B cell (primary cell): ENCODE results near the gene XYLT1. TPM values are rescaled to one million over a fixed set of nuclear protein-coding genes. Genes with fewer than 3 reads are reported as not detected.

Experiments
- ATAC-seq: fragments of 200-7000 bp; cut with Tn5 transposase; one replicate; pipeline ENCODE4 v1.10.0; 2021; ENCODE audit warnings: low read depth, mild to moderate bottlenecking, moderate number of reproducible peaks, moderate library complexity
- CTCF ChIA-PET: fragments of 350-600 bp; sonication (Branson Sonifier 250); formaldehyde crosslinking; loops from one replicate; lab custom pipeline; 2021; ENCODE audit warnings: antibody characterized with exemption, inconsistent platforms; lab: Charles Lee
- POLR2A ChIA-PET: fragments of 350-600 bp; sonication (Branson Sonifier 250); formaldehyde crosslinking; loops from one replicate; lab custom pipeline; 2021; ENCODE audit warnings: antibody characterized with exemption; lab: Charles Lee
- DNase-seq: peaks from one replicate; pipeline ENCODE4 v3.0.0; 2013
- H2AFZ ChIP-seq: 2 replicates; pipeline ENCODE4 v1.6.1; 2012; ENCODE audit warnings: mild to moderate bottlenecking, low read depth, low read length; ENCODE audit not compliant: insufficient read depth, poor library complexity, severe bottlenecking
- H3K27ac ChIP-seq, 2 donors: 1 replicate in 1 of 2; 2 replicates in 1 of 2; pipeline ENCODE4 v1.5.1; 2012 to 2013; ENCODE audit warnings: low read length in 2 of 2, mild to moderate bottlenecking in 2 of 2, moderate library complexity in 1 of 2
- H3K27me3 ChIP-seq, 4 experiments: fragments of 200-600 bp in 1 of 4; sonication (generic) in 1 of 4; replicated peaks in 1 of 4; 1 replicate in 2 of 4; 2 replicates in 2 of 4; pipeline versions ENCODE4 v1.6.1 to v1.7.0; 2013 to 2016; ENCODE audit warnings: low read length in 3 of 4, mild to moderate bottlenecking in 2 of 4, mixed read lengths in 1 of 4, moderate library complexity in 1 of 4; ENCODE audit not compliant: insufficient read depth in 4 of 4, control insufficient read depth in 3 of 4; ENCODE audit errors: control extremely low read depth in 1 of 4
- H3K36me3 ChIP-seq, 2 experiments: replicated peaks in 1 of 2; 1 replicate in 1 of 2; 2 replicates in 1 of 2; pipeline versions ENCODE4 v1.6.1 to v1.7.1; 2013; ENCODE audit warnings: low read length in 1 of 2; ENCODE audit not compliant: insufficient read depth in 2 of 2, control insufficient read depth in 1 of 2; ENCODE audit errors: control extremely low read depth in 1 of 2, extremely low read depth in 1 of 2
- H3K4me1 ChIP-seq, 2 donors: fragments of 200-600 bp in 1 of 2; sonication (generic) in 1 of 2; 1 replicate in 1 of 2; 2 replicates in 1 of 2; pipeline versions ENCODE4 v1.5.1 to v1.6.1; 2013 to 2017; ENCODE audit warnings: low read length in 2 of 2; ENCODE audit not compliant: control insufficient read depth in 2 of 2, insufficient read depth in 2 of 2
- H3K4me2 ChIP-seq: replicated peaks from 2 replicates; pipeline ENCODE3; 2012; ENCODE audit warnings: mild to moderate bottlenecking, low read depth, low read length; ENCODE audit not compliant: poor library complexity, severe bottlenecking
- H3K4me3 ChIP-seq, 5 experiments: fragments of 200-600 bp in 1 of 5; sonication (generic) in 1 of 5; 1 replicate in 3 of 5; 2 replicates in 2 of 5; pipeline versions ENCODE4 v1.5.1 to v1.7.0; 2011 to 2016; ENCODE audit warnings: low read length in 4 of 5, mild to moderate bottlenecking in 4 of 5, low read depth in 2 of 5, control low read depth in 1 of 5, moderate library complexity in 1 of 5; ENCODE audit not compliant: insufficient read depth in 1 of 5; ENCODE audit errors: control extremely low read depth in 1 of 5, extremely low read depth in 1 of 5
- H3K79me2 ChIP-seq: fragments of 200-600 bp; sonication (generic); one replicate; pipeline ENCODE4 v1.6.0; 2016; ENCODE audit warnings: low read length; ENCODE audit not compliant: control insufficient read depth, insufficient read depth
- H3K9ac ChIP-seq: fragments of 200-600 bp; sonication (generic); 2 replicates; pipeline ENCODE4 v1.6.1; 2017; ENCODE audit warnings: mild to moderate bottlenecking, low read length, moderate library complexity
- H3K9me3 ChIP-seq, 3 donors: one replicate each; pipeline versions ENCODE4 v1.6.1 to v1.7.1; 2013; ENCODE audit warnings: low read length in 2 of 3; ENCODE audit not compliant: control insufficient read depth in 2 of 3, insufficient read depth in 1 of 3; ENCODE audit errors: control extremely low read depth in 1 of 3
- H4K20me1 ChIP-seq: 2 replicates; pipeline ENCODE4 v1.6.0; 2012; ENCODE audit warnings: mild to moderate bottlenecking, low read length; ENCODE audit not compliant: insufficient read depth, control insufficient read depth, poor library complexity, severe bottlenecking
- H3K27ac Mint-ChIP-seq: one replicate; pipeline ENCODE4 v1.8.0; 2021; ENCODE audit warnings: mixed read lengths
- H3K27me3 Mint-ChIP-seq: one replicate; pipeline ENCODE4 v1.8.0; 2021; ENCODE audit warnings: mixed read lengths
- H3K4me1 Mint-ChIP-seq: one replicate; pipeline ENCODE4 v1.8.0; 2021; ENCODE audit warnings: mixed read lengths
- H3K4me3 Mint-ChIP-seq: one replicate; pipeline ENCODE4 v1.8.0; 2021; ENCODE audit warnings: mixed read lengths
- H3K9me3 Mint-ChIP-seq: one replicate; pipeline ENCODE4 v1.8.0; 2022; ENCODE audit warnings: mixed read lengths; ENCODE audit not compliant: insufficient read depth
- CTCF ChIP-seq: fragments of 200-600 bp; IDR thresholded peaks from one replicate; pipeline ENCODE4 v1.8.0; 2022; ENCODE audit warnings: antibody characterized with exemption, mild to moderate bottlenecking
- EZH2 ChIP-seq: IDR thresholded peaks from 2 replicates; pipeline ENCODE4 v1.6.1; 2012; ENCODE audit warnings: borderline replicate concordance, low read depth, mild to moderate bottlenecking, moderate library complexity, low read length; ENCODE audit not compliant: insufficient read depth, poor library complexity, severe bottlenecking
- WGBS: methylation state at CpG from one replicate; pipeline ENCODE4 v1.1.5; 2013; ENCODE audit warnings: missing lambda C conversion rate; ENCODE audit not compliant: insufficient coverage; 5-methylcytosine and 5-hydroxymethylcytosine counted together
- intact Hi-C: fragments of 100-400 bp; cut with micrococcal nuclease; formaldehyde crosslinking; loops from one replicate; pipeline ENCODE4 v1.10.0; 2022
- polyA plus RNA-seq: library from polyadenylated mRNA; depleted of rRNA; stranded (reverse); fragments of >200 nt; gene quantifications from 2 replicates; pipeline ENCODE4 v1.2.3, GENCODE V29; 2012
- total RNA-seq, 2 donors: library from RNA; stranded (reverse); fragments of 120-200 nt in 1 of 2; gene quantifications; 1 replicate in 1 of 2; 2 replicates in 1 of 2; pipeline versions ENCODE4 v1.2.3 to v1.2.4, GENCODE V29; 2013 to 2022

XYLT1 gene
- total and polyA plus RNA-seq, 2 donors (not counting 1 experiment from before 2014, with no cell fraction given), result 8.7 to 59.6 TPM

GRCh38 chr16:17098685-17099084, 372.1 kb downstream of the XYLT1 start:
- Histone ChIP-seq H2AFZ (no peak overlapping the region), H3K36me3 (peaks cover 0 to 10% of the 10 kb centered on the region in 2 experiments), H4K20me1 (no peaks in the 10 kb centered on the region), H3K4me3 (no peak overlapping the region), H3K27ac (no peak overlapping the region), H3K27me3 (no peaks in the 10 kb centered on the region), H3K4me1 (no peaks in the 10 kb centered on the region), H3K9ac (no peak overlapping the region), H3K9me3 (no peaks in the 10 kb centered on the region), H3K79me2 (peaks cover 5% of the 10 kb centered on the region), H3K4me2 (no peak overlapping the region)
- intact Hi-C loops, result no loop called here
- ATAC-seq (no peak), DNase-seq (no peak)
- H3K27ac Mint-ChIP-seq, result no peak overlapping the region
- CTCF ChIA-PET, result interaction anchor here (1.6 kb wide), 1 partner anchor 237 kb away, joined by 3 read pairs; no protein-coding TSS in a partner anchor
- TF ChIP-seq CTCF, result no peak
- no peak for TF ChIP-seq EZH2
- H3K27me3 Mint-ChIP-seq, result no peaks in the 10 kb centered on the region
- H3K4me1 Mint-ChIP-seq, result no peaks in the 10 kb centered on the region
- H3K4me3 Mint-ChIP-seq, result no peak overlapping the region
- over 99% methylated on average over 6 of the region's 6 CpGs for WGBS
- POLR2A ChIA-PET, result no interaction called here
- H3K9me3 Mint-ChIP-seq, result no peaks in the 10 kb centered on the region

- Histone ChIP-seq H3K4me2 (no peak overlapping the region), H3K4me1 (no peaks in the 10 kb centered on the region), H3K79me2 (peaks cover 3% of the 10 kb centered on the region), H3K4me3 (no peak overlapping the region), H4K20me1 (peaks cover 7% of the 10 kb centered on the region), H3K9ac (no peak overlapping the region), H3K36me3 (no peaks in the 10 kb centered on the region), H3K27me3 (no peaks in the 10 kb centered on the region), H3K9me3 (no peaks in the 10 kb centered on the region), H3K27ac (no peak overlapping the region), H2AFZ (no peak overlapping the region)
- DNase-seq (no peak), ATAC-seq (no peak)
- TF ChIP-seq EZH2, result no peak
- no peak for TF ChIP-seq CTCF
- H3K27me3 Mint-ChIP-seq, result no peaks in the 10 kb centered on the region
- H3K4me1 Mint-ChIP-seq, result no peaks in the 10 kb centered on the region
- ChIA-PET CTCF (no interaction called here), POLR2A (no interaction called here)
- peaks cover 4% of the 10 kb centered on the region for H3K9me3 Mint-ChIP-seq
- H3K27ac Mint-ChIP-seq, result no peak overlapping the region
- intact Hi-C loops, result no loop called here
- no peak overlapping the region for H3K4me3 Mint-ChIP-seq
- 60% methylated on average over 1 of the region's 2 CpGs for WGBS
Measured at GRCh38 chr16:17084130-17084529, 386.6 kb downstream of the XYLT1 start.
